OCI-LY3 (cell line): ENCODE results near the gene DPP10.

Experiments used
- EZH2phosphoT487 ChIP-seq: fragments of 200-600 bp; shearing (Covaris generic); IDR thresholded peaks from 2 replicates; pipeline ENCODE4 v1.6.1; 2018; ENCODE audit warnings: antibody characterized with exemption, mixed run types, low read depth
- TF ChIP-seq, protein P1 (sequence below): fragments of 200-600, 300-600 bp; sonication (generic); IDR thresholded peaks from 2 replicates; pipeline ENCODE4 v1.5.1; 2014; ENCODE audit warnings: antibody characterized with exemption, low read length, low read depth

GRCh38 chr2:115650827-115651226, 1208.4 kb downstream of the DPP10 start:
- no peak for TF ChIP-seq EZH2phosphoT487
- TF ChIP-seq, protein P1, sequence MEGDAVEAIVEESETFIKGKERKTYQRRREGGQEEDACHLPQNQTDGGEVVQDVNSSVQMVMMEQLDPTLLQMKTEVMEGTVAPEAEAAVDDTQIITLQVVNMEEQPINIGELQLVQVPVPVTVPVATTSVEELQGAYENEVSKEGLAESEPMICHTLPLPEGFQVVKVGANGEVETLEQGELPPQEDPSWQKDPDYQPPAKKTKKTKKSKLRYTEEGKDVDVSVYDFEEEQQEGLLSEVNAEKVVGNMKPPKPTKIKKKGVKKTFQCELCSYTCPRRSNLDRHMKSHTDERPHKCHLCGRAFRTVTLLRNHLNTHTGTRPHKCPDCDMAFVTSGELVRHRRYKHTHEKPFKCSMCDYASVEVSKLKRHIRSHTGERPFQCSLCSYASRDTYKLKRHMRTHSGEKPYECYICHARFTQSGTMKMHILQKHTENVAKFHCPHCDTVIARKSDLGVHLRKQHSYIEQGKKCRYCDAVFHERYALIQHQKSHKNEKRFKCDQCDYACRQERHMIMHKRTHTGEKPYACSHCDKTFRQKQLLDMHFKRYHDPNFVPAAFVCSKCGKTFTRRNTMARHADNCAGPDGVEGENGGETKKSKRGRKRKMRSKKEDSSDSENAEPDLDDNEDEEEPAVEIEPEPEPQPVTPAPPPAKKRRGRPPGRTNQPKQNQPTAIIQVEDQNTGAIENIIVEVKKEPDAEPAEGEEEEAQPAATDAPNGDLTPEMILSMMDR = peak; percentile 18; the same call in 1 of the 2 replicates
